Progenitor cell of endocrine pancreas (in vitro differentiated cells): ENCODE results near the gene CALM1. TPM values are rescaled to one million over a fixed set of nuclear protein-coding genes. Genes with fewer than 3 reads are reported as not detected.

Experiments
- DNase-seq: peaks from one replicate; pipeline ENCODE4 v3.0.0; 2021; ENCODE audit warnings: low spot score; ENCODE audit not compliant: unreplicated experiment
- H3K27ac Mint-ChIP-seq: 2 replicates; pipeline ENCODE4 v1.8.0; 2021; ENCODE audit warnings: mild to moderate bottlenecking, moderate library complexity, mixed read lengths
- H3K27me3 Mint-ChIP-seq: 2 replicates; pipeline ENCODE4 v1.8.0; 2021; ENCODE audit warnings: mixed read lengths
- H3K36me3 Mint-ChIP-seq: 2 replicates; pipeline ENCODE4 v1.8.0; 2022; ENCODE audit warnings: mixed read lengths; ENCODE audit not compliant: insufficient read depth
- H3K4me1 Mint-ChIP-seq: 2 replicates; pipeline ENCODE4 v1.8.0; 2021; ENCODE audit warnings: low read depth, mixed read lengths
- H3K4me3 Mint-ChIP-seq: 2 replicates; pipeline ENCODE4 v1.8.0; 2021; ENCODE audit warnings: low read depth, mild to moderate bottlenecking, moderate library complexity, mixed read lengths
- H3K9me3 Mint-ChIP-seq: 2 replicates; pipeline ENCODE4 v1.8.0; 2021; ENCODE audit warnings: low read depth, mixed read lengths
- total RNA-seq: library from RNA; stranded (reverse); gene quantifications from 2 replicates; pipeline ENCODE4 v1.2.1, GENCODE V29; 2021
- TF ChIP-seq, protein P1 (sequence below): fragments of 200-600 bp; sonication (generic); IDR thresholded peaks from one replicate; pipeline ENCODE4 v1.5.0; 2021; ENCODE audit warnings: antibody characterized with exemption, mild to moderate bottlenecking; ENCODE audit not compliant: unreplicated experiment

CALM1 gene
- total RNA-seq, 1 donor from 2014 or later, result 331 TPM

DNA sequence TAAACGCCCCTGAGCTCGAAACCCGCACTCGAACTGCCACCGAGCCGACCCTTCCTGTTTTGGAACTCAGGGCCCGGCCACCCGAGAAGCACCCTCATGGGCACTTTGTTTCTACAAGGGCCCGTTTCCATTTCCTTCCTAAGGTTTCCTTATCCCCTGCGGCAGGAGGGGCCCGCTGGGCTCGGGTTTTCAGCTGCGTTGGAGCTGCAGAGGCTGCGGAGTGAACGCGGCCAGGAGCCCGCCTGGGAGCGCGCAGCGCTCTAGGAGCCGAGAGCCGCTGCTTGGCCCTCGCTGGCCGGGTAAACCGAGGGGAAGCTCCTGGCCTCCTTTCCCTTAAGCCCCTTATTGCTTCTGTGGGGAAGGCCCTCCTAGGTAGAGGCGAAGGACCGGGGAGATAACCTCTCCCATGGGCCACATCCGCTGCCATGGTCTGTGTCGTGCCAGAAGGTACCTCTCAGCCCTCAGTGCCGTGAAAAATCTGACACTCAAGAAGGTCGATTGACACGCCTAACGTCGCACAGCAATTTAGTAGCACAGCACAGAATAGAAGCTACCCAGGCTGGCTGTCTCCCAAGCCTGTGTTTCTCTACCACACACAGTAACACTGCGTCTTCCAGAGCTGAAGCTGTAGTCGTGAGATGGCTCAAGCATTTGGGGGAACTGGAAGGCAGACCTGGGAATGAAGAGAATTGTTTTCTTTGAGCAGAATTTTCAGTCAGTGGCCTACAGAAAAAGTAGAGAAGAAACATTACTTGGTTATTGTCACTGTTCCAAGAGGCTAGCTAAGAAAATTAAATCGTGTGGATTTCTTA, 12.9 kb upstream of the CALM1 start:
- DNase-seq, result peak; percentile 45
- TF ChIP-seq, protein P1, sequence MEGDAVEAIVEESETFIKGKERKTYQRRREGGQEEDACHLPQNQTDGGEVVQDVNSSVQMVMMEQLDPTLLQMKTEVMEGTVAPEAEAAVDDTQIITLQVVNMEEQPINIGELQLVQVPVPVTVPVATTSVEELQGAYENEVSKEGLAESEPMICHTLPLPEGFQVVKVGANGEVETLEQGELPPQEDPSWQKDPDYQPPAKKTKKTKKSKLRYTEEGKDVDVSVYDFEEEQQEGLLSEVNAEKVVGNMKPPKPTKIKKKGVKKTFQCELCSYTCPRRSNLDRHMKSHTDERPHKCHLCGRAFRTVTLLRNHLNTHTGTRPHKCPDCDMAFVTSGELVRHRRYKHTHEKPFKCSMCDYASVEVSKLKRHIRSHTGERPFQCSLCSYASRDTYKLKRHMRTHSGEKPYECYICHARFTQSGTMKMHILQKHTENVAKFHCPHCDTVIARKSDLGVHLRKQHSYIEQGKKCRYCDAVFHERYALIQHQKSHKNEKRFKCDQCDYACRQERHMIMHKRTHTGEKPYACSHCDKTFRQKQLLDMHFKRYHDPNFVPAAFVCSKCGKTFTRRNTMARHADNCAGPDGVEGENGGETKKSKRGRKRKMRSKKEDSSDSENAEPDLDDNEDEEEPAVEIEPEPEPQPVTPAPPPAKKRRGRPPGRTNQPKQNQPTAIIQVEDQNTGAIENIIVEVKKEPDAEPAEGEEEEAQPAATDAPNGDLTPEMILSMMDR, result no peak
- Mint-ChIP-seq H3K4me3 (no peak overlapping the region), H3K9me3 (no peaks in the 10 kb centered on the region), H3K27ac (no peak overlapping the region), H3K4me1 (peaks cover 32% of the 10 kb centered on the region), H3K27me3 (no peaks in the 10 kb centered on the region), H3K36me3 (no peaks in the 10 kb centered on the region)

DNA sequence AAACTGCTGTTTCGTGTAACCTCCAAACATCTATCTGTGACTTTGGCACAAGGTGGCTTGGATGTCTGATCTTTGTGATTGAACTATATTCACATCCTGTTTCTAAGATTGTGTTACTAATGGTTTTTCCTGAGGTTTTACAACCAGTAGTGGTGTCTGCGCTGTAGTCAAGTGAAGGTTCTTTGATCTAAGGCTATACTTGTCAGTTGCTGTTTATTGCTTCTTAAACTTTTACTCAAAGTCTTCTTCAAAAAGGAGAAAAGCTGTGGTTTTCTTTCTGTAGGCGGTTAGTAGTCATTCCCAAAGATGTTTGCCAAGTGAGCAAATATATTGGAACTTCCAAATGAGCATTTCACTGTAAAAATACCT, 12.3 kb upstream of the CALM1 start:
- Mint-ChIP-seq H3K27ac (no peak overlapping the region), H3K36me3 (no peaks in the 10 kb centered on the region), H3K4me1 (peaks cover 26% of the 10 kb centered on the region), H3K9me3 (no peaks in the 10 kb centered on the region), H3K27me3 (no peaks in the 10 kb centered on the region), H3K4me3 (no peak overlapping the region)
- DNase-seq, result no peak
- TF ChIP-seq, protein P1, result no peak

- DNase-seq, result no peak
- TF ChIP-seq, protein P1, result no peak
Observed at GRCh38 chr14:90386321-90386720, 10.5 kb upstream of the CALM1 start.

GRCh38 chr14:90387206-90387760, 9.5 kb upstream of the CALM1 start:
- TF ChIP-seq, protein P1, result no peak
- H3K4me3 Mint-ChIP-seq, result no peak overlapping the region
- peak overlapping the region; percentile 18 for H3K27ac Mint-ChIP-seq
- H3K4me1 Mint-ChIP-seq, result peaks cover 24% of the 10 kb centered on the region
- H3K27me3 Mint-ChIP-seq, result no peaks in the 10 kb centered on the region
- no peaks in the 10 kb centered on the region for H3K36me3 Mint-ChIP-seq
- no peaks in the 10 kb centered on the region for H3K9me3 Mint-ChIP-seq
- DNase-seq, result no peak

More at GRCh38 chr14:90386321-90386720, 10.5 kb upstream of the CALM1 start:
- peak overlapping the region; percentile 62 for H3K27ac Mint-ChIP-seq
- peaks cover 24% of the 10 kb centered on the region for H3K4me1 Mint-ChIP-seq
- no peaks in the 10 kb centered on the region for H3K36me3 Mint-ChIP-seq
- H3K4me3 Mint-ChIP-seq, result no peak overlapping the region
- H3K9me3 Mint-ChIP-seq, result no peaks in the 10 kb centered on the region
- no peaks in the 10 kb centered on the region for H3K27me3 Mint-ChIP-seq

DNA sequence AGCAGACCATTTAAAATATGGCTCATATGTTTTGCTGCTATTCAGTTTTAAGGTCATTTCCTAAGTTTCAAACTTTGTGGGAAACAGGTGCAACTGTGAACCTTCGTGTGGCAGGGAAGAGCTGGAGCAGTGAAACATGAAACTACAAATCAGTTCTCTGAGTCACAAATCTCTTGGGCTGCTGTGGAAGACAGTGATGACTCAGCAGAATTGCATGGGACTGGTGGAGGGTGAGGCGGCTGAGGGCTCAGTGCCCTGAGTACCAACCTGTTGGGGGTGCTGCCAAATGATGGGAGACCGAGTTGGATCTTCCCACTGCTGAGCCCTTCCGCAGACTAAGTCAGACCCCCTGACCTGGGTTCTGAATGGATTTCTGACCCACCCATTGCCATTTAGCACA, 8.4 kb upstream of the CALM1 start:
- Mint-ChIP-seq H3K27me3 (no peaks in the 10 kb centered on the region), H3K36me3 (no peaks in the 10 kb centered on the region), H3K27ac (peak overlapping the region; percentile 84), H3K9me3 (no peaks in the 10 kb centered on the region), H3K4me1 (peaks cover 24% of the 10 kb centered on the region), H3K4me3 (no peak overlapping the region)
- no peak for DNase-seq
- TF ChIP-seq, protein P1, result no peak
